Neural cell (in vitro differentiated cells): Measurements from ENCODE around the gene BIN2. TPM values are rescaled to one million over a fixed set of nuclear protein-coding genes. Genes with fewer than 3 reads are reported as not detected.

Experiments
- H2AFZ ChIP-seq: fragments of 200-600, 300-800 bp; sonication (generic), shearing (Covaris generic); 2 replicates; pipeline ENCODE4 v1.6.0; 2014; ENCODE audit warnings: low read depth, mild to moderate bottlenecking, antibody characterized with exemption, low read length, moderate library complexity
- H3F3A ChIP-seq: fragments of 200-600 bp; shearing (Covaris generic); 2 replicates; pipeline ENCODE4 v1.6.1; 2016; ENCODE audit warnings: mild to moderate bottlenecking, moderate library complexity, mixed read lengths, antibody characterized with exemption, low read length; ENCODE audit not compliant: insufficient read depth, poor library complexity, severe bottlenecking
- H3K27ac ChIP-seq: fragments of 200-600, 300-800 bp; sonication (generic), shearing (Covaris generic); 2 replicates; pipeline ENCODE4 v1.5.1; 2014; ENCODE audit warnings: mild to moderate bottlenecking, low read length, moderate library complexity
- H3K27me3 ChIP-seq: fragments of 300-800, 200-600 bp; sonication (generic), shearing (Covaris generic); 2 replicates; pipeline ENCODE4 v1.6.0; 2014; ENCODE audit warnings: mild to moderate bottlenecking, low read depth, low read length, moderate library complexity; ENCODE audit not compliant: insufficient read depth
- H3K36me3 ChIP-seq: fragments of 300-800, 200-600 bp; sonication (generic), shearing (Covaris generic); 2 replicates; pipeline ENCODE4 v1.5.1; 2014; ENCODE audit warnings: mild to moderate bottlenecking, antibody characterized with exemption, low read length, moderate library complexity; ENCODE audit not compliant: insufficient read depth
- H3K4me2 ChIP-seq: fragments of 300-800, 200-600 bp; sonication (generic), shearing (Covaris generic); 2 replicates; pipeline ENCODE4 v1.6.0; 2014; ENCODE audit warnings: mild to moderate bottlenecking, low read length
- H3K4me3 ChIP-seq: fragments of 300-800, 200-600 bp; sonication (generic), shearing (Covaris generic); 2 replicates; pipeline ENCODE4 v1.5.1; 2014; ENCODE audit warnings: mild to moderate bottlenecking, low read length, moderate library complexity
- H3K79me2 ChIP-seq: fragments of 200-600 bp; shearing (Covaris generic); replicated peaks from 2 replicates; pipeline ENCODE4 v1.6.0; 2014; ENCODE audit warnings: mild to moderate bottlenecking, low read length, moderate library complexity; ENCODE audit not compliant: insufficient read depth
- H3K9ac ChIP-seq: fragments of 300-800, 200-600 bp; sonication (generic), shearing (Covaris generic); 2 replicates; pipeline ENCODE4 v1.6.1; 2016; ENCODE audit warnings: mild to moderate bottlenecking, low read length, mixed read lengths
- H3K9me2 ChIP-seq: fragments of 200-600 bp; shearing (Covaris generic); 2 replicates; pipeline ENCODE4 v1.6.1; 2016; ENCODE audit warnings: mild to moderate bottlenecking, low read length, mixed read lengths; ENCODE audit not compliant: insufficient read depth
- H3K9me3 ChIP-seq: fragments of 200-600, 300-800 bp; sonication (generic), shearing (Covaris generic); 2 replicates; pipeline ENCODE4 v1.6.1; 2016; ENCODE audit warnings: mild to moderate bottlenecking, mixed run types, low read length, moderate library complexity, mixed read lengths
- H4K20me1 ChIP-seq: fragments of 200-600 bp; shearing (Covaris generic); 2 replicates; pipeline ENCODE4 v1.6.1; 2016; ENCODE audit warnings: mild to moderate bottlenecking, mixed run types; ENCODE audit not compliant: insufficient read depth
- EP300 ChIP-seq: fragments of 450-650 bp; conservative IDR thresholded peaks from 2 replicates; pipeline ENCODE4 v1.6.1; 2014; ENCODE audit warnings: antibody characterized with exemption, mild to moderate bottlenecking, moderate library complexity; ENCODE audit not compliant: poor library complexity, severe bottlenecking
- EZH2 ChIP-seq: fragments of 200-600, 300-800 bp; shearing (Covaris generic), sonication (generic); IDR thresholded peaks from 2 replicates; pipeline ENCODE4 v1.6.1; 2014; ENCODE audit warnings: antibody characterized with exemption, low read length, borderline replicate concordance, mild to moderate bottlenecking; ENCODE audit not compliant: insufficient read depth, poor library complexity, severe bottlenecking
- MXI1 ChIP-seq: fragments of 450-650 bp; conservative IDR thresholded peaks from 2 replicates; pipeline ENCODE4 v1.6.1; 2014; ENCODE audit warnings: antibody characterized with exemption, mild to moderate bottlenecking; ENCODE audit not compliant: poor library complexity, severe bottlenecking
- POLR2AphosphoS5 ChIP-seq: IDR thresholded peaks from 2 replicates; pipeline ENCODE4 v1.6.1; 2012
- RAD21 ChIP-seq: fragments of 450-650 bp; conservative IDR thresholded peaks from 2 replicates; pipeline ENCODE4 v1.6.1; 2014; ENCODE audit warnings: antibody characterized with exemption, mild to moderate bottlenecking, moderate library complexity
- SMC3 ChIP-seq: fragments of 450-650 bp; conservative IDR thresholded peaks from 2 replicates; pipeline ENCODE4 v1.6.1; 2014; ENCODE audit warnings: antibody characterized with exemption, mild to moderate bottlenecking, moderate library complexity; ENCODE audit not compliant: poor library complexity
- TAF1 ChIP-seq: IDR thresholded peaks from 2 replicates; pipeline ENCODE4 v1.6.1; 2012; ENCODE audit warnings: low read depth
- polyA plus RNA-seq: library from polyadenylated mRNA; depleted of rRNA; stranded (reverse); fragments of >200 nt; gene quantifications from 2 replicates; pipeline ENCODE4 v1.2.3, GENCODE V29; 2014
- TF ChIP-seq, protein P1 (sequence below): fragments of 450-650 bp; IDR thresholded peaks from 2 replicates; pipeline ENCODE4 v1.5.1; 2014; ENCODE audit warnings: antibody characterized with exemption, mild to moderate bottlenecking, moderate library complexity; ENCODE audit not compliant: poor library complexity, severe bottlenecking
- TF ChIP-seq, protein P2 (sequence below): IDR thresholded peaks from 2 replicates; pipeline ENCODE4 v1.6.1; 2012; ENCODE audit warnings: borderline replicate concordance

Gene BIN2
- polyA plus RNA-seq, 1 donor from 2014 or later: not detected

DNA sequence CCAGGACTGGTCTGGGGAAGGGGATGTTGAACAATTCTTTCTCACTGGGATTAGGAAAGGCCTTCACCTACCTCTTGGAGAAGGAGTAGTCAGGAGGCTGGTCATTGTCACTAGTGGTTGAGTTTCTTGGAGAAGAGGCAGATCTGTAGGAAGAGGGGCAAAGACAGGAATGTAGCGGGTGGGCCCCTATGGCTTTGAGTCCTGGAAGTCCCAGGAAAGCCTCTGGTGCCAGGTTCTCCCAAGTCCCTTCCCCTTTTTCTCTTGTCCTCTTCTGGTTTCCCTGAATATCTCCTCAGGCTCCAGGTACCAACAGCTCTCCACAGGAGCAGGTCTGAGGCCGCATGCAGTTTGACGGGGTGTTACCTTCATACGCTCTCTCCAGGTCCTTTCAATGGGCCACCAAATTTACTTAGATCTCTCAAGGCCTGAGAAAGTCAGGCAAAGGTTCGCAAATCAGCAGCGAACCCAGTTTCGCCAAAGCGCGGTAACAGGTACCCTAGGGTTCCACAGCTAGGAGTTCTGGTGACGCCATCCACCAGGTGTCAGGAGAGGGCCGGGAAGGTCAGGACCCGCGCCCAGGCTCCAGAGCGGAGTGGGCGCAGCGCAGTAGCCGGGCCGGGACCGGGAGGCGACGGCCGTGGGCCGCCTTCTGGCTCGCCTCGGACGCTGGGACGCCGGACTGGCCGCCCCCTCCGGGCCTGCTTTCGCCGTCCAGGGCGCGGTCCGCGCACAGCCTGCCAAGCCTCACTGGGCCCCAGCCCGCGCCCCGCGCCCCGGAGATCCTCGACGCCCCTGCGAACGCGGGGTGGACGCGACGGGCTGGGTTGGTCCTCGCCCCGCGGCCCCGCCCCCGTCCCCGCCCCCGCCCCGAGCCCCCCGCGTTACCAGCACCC, 54.6 kb downstream of the BIN2 start:
- H3K27ac ChIP-seq: no peak overlapping the region
- H3K4me2 ChIP-seq: no peak overlapping the region
- H3K27me3 ChIP-seq: peaks cover 29% of the 10 kb centered on the region
- no peak overlapping the region for H3K9ac ChIP-seq
- no peak overlapping the region for H2AFZ ChIP-seq
- no peaks in the 10 kb centered on the region for H4K20me1 ChIP-seq
- no peaks in the 10 kb centered on the region for H3K9me3 ChIP-seq
- H3K9me2 ChIP-seq: no peaks in the 10 kb centered on the region
- H3F3A ChIP-seq: no peaks in the 10 kb centered on the region
- TF ChIP-seq MXI1 (peak; percentile 6), RAD21 (peak; percentile 58), SMC3 (peak; percentile 65), POLR2AphosphoS5 (no peak), EZH2 (no peak)
- TF ChIP-seq, protein P1, sequence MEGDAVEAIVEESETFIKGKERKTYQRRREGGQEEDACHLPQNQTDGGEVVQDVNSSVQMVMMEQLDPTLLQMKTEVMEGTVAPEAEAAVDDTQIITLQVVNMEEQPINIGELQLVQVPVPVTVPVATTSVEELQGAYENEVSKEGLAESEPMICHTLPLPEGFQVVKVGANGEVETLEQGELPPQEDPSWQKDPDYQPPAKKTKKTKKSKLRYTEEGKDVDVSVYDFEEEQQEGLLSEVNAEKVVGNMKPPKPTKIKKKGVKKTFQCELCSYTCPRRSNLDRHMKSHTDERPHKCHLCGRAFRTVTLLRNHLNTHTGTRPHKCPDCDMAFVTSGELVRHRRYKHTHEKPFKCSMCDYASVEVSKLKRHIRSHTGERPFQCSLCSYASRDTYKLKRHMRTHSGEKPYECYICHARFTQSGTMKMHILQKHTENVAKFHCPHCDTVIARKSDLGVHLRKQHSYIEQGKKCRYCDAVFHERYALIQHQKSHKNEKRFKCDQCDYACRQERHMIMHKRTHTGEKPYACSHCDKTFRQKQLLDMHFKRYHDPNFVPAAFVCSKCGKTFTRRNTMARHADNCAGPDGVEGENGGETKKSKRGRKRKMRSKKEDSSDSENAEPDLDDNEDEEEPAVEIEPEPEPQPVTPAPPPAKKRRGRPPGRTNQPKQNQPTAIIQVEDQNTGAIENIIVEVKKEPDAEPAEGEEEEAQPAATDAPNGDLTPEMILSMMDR: peak; percentile 68
- no peaks in the 10 kb centered on the region for H3K79me2 ChIP-seq
- H3K4me3 ChIP-seq: peak overlapping the region; percentile 79
- H3K36me3 ChIP-seq: no peaks in the 10 kb centered on the region

DNA sequence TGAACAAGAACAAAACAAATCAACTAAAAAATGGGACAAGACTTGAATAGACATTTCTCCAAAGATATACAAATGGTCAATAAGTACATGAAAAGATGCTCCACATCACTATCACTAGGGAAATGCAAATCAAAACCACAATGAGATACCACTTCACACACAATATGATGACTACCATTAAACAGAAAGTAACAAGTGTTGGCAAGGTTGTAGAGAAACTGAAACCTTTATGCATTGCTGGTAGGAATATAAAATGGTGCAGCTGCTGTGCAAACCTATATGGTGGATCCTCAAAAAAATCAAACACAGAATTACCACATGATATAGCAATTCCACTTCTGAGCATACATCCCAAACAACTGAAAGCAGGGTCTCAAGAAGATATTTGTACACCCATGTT, 59.0 kb downstream of the BIN2 start:
- Histone ChIP-seq H3K9me2 (no peaks in the 10 kb centered on the region), H3K27ac (no peak overlapping the region), H2AFZ (no peak overlapping the region), H3K9ac (no peak overlapping the region), H3K9me3 (no peaks in the 10 kb centered on the region), H3K36me3 (no peaks in the 10 kb centered on the region), H3K27me3 (peaks cover 13% of the 10 kb centered on the region), H3K79me2 (no peaks in the 10 kb centered on the region), H3F3A (no peaks in the 10 kb centered on the region), H3K4me3 (no peak overlapping the region), H4K20me1 (no peaks in the 10 kb centered on the region), H3K4me2 (no peak overlapping the region)
- no peak for TF ChIP-seq MXI1
- TF ChIP-seq, protein P1: no peak
- TF ChIP-seq TAF1: no peak
- no peak for TF ChIP-seq EP300
- TF ChIP-seq SMC3: no peak
- no peak for TF ChIP-seq POLR2AphosphoS5
- no peak for TF ChIP-seq EZH2
- TF ChIP-seq, protein P2, sequence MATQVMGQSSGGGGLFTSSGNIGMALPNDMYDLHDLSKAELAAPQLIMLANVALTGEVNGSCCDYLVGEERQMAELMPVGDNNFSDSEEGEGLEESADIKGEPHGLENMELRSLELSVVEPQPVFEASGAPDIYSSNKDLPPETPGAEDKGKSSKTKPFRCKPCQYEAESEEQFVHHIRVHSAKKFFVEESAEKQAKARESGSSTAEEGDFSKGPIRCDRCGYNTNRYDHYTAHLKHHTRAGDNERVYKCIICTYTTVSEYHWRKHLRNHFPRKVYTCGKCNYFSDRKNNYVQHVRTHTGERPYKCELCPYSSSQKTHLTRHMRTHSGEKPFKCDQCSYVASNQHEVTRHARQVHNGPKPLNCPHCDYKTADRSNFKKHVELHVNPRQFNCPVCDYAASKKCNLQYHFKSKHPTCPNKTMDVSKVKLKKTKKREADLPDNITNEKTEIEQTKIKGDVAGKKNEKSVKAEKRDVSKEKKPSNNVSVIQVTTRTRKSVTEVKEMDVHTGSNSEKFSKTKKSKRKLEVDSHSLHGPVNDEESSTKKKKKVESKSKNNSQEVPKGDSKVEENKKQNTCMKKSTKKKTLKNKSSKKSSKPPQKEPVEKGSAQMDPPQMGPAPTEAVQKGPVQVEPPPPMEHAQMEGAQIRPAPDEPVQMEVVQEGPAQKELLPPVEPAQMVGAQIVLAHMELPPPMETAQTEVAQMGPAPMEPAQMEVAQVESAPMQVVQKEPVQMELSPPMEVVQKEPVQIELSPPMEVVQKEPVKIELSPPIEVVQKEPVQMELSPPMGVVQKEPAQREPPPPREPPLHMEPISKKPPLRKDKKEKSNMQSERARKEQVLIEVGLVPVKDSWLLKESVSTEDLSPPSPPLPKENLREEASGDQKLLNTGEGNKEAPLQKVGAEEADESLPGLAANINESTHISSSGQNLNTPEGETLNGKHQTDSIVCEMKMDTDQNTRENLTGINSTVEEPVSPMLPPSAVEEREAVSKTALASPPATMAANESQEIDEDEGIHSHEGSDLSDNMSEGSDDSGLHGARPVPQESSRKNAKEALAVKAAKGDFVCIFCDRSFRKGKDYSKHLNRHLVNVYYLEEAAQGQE: no peak
